HepG2 (cell line): ENCODE measurements around the gene INO80B. TPM values are rescaled to one million over a fixed set of nuclear protein-coding genes. Genes with fewer than 3 reads are reported as not detected.
A peak's percentile ranks its signal among the peaks of the same experiment; 100 is the strongest.

Experiments used
- GLMP ChIP-seq: sonication (generic); formaldehyde crosslinking; IDR thresholded peaks from 2 replicates; pipeline ENCODE4 v1.9.0; 2021; ENCODE audit warnings: missing genetic modification reagents, mild to moderate bottlenecking, borderline replicate concordance
- HNRNPUL1 ChIP-seq: fragments of 200-400 bp; formaldehyde crosslinking; IDR thresholded peaks from 2 replicates; pipeline ENCODE4 v1.6.1; 2017; ENCODE audit warnings: low read depth, mild to moderate bottlenecking, low read length, moderate library complexity
- JUND ChIP-seq: sonication (generic); formaldehyde crosslinking; IDR thresholded peaks from 2 replicates; pipeline ENCODE4 v1.8.0; 2022; ENCODE audit warnings: mild to moderate bottlenecking, missing genetic modification reagents
- NFIB ChIP-seq: sonication (generic); formaldehyde crosslinking; IDR thresholded peaks from 2 replicates; pipeline ENCODE4 v1.9.0; 2021; ENCODE audit warnings: missing genetic modification reagents, mild to moderate bottlenecking, borderline replicate concordance
- NFRKB ChIP-seq: fragments of 450-650 bp; IDR thresholded peaks from 2 replicates; pipeline ENCODE4 v1.6.1; 2017
- PRDM15 ChIP-seq: sonication (generic); formaldehyde crosslinking; IDR thresholded peaks from 2 replicates; pipeline ENCODE4 v1.4.0; 2020; ENCODE audit warnings: missing genetic modification reagents
- SNAI1 ChIP-seq: sonication (generic); formaldehyde crosslinking; IDR thresholded peaks from 2 replicates; pipeline ENCODE4 v1.5.0; 2020; ENCODE audit warnings: mild to moderate bottlenecking, missing genetic modification reagents, borderline replicate concordance
- TBP ChIP-seq: sonication (generic); formaldehyde crosslinking; IDR thresholded peaks from 2 replicates; pipeline ENCODE4 v1.5.0; 2020; ENCODE audit warnings: missing genetic modification reagents
- ZBTB40 ChIP-seq, 2 experiments: fragments of 450-650 bp in 1 of 2; sonication (generic) in 1 of 2; formaldehyde crosslinking in 1 of 2; IDR thresholded peaks; 2 replicates each; pipeline versions ENCODE4 v1.6.1 to v1.8.0; 2016 to 2022; ENCODE audit warnings: antibody characterized with exemption in 1 of 2, mild to moderate bottlenecking in 1 of 2, missing genetic modification reagents in 1 of 2
- ZFX ChIP-seq: sonication (generic); formaldehyde crosslinking; IDR thresholded peaks from 2 replicates; pipeline ENCODE4 v1.4.0; 2020; ENCODE audit warnings: mild to moderate bottlenecking, low read depth, missing genetic modification reagents, moderate library complexity
- ZNF234 ChIP-seq: sonication (generic); formaldehyde crosslinking; conservative IDR thresholded peaks from 2 replicates; pipeline ENCODE4 v1.5.1; 2020; ENCODE audit warnings: mild to moderate bottlenecking, missing genetic modification reagents
- ZNF547 ChIP-seq: sonication (generic); formaldehyde crosslinking; IDR thresholded peaks from 2 replicates; pipeline ENCODE4 v1.5.1; 2020; ENCODE audit warnings: mild to moderate bottlenecking, missing genetic modification reagents
- ZNF670 ChIP-seq: sonication (generic); formaldehyde crosslinking; IDR thresholded peaks from 2 replicates; pipeline ENCODE4 v1.8.0; 2022; ENCODE audit warnings: mild to moderate bottlenecking, missing genetic modification reagents, borderline replicate concordance
- ZNF709 ChIP-seq: sonication (generic); formaldehyde crosslinking; IDR thresholded peaks from 2 replicates; pipeline ENCODE4 v1.5.0; 2020; ENCODE audit warnings: mild to moderate bottlenecking, missing genetic modification reagents
- polyA plus RNA-seq, 8 experiments: library from polyadenylated mRNA; depleted of rRNA in 3 of 8; stranded (reverse) in 7 of 8; unstranded in 1 of 8; fragments of >200 nt; fragmentation: Illumina TruSeq in 4 of 8; extraction: Trizol in 4 of 8; gene quantifications; 2 replicates each; pipeline versions ENCODE4 v1.2.1 to v1.2.3, GENCODE V29; 2011 to 2016; ENCODE audit warnings: low read depth in 4 of 8, missing spikeins in 1 of 8, mixed read lengths in 1 of 8; ENCODE audit not compliant: insufficient read depth in 1 of 8
- total RNA-seq, 5 experiments: library from RNA; depleted of rRNA; stranded (reverse); fragments of >200 nt; fragmentation: Illumina TruSeq; extraction: Trizol; gene quantifications; 2 replicates each; pipeline ENCODE4 v1.2.3, GENCODE V29; 2016; ENCODE audit warnings: low read depth in 1 of 5

Gene INO80B
- total and polyA plus RNA-seq, 2 of the 13 experiments (the other 11 are each of a cell fraction or from before 2014, with no cell fraction given): 6.2 to 14.5 TPM

GRCh38 chr2:74507145-74507925 lies 52.4 kb downstream of the INO80B start, which contains the start of gene PCGF1 (continued):
- TF ChIP-seq ZFX (no peak; the same call in 1 of the 2 replicates), NFIB (no peak), GLMP (CRISPR knock-in tag) (no peak), ZNF670 (CRISPR knock-in tag) (peak; percentile 56; the same call in 1 of the 2 replicates), TBP (CRISPR knock-in tag) (no peak), ZNF709 (peak; percentile 93), JUND (CRISPR knock-in tag) (peak; percentile 9), PRDM15 (no peak; the same call in 1 of the 2 replicates), ZBTB40 (IDR thresholded peaks at IDR 0.05) (no peak), ZBTB40 (CRISPR knock-in tag; IDR thresholded peaks at IDR 0.05) (no peak), HNRNPUL1 (no peak), SNAI1 (CRISPR knock-in tag) (0 out of 2 replicates have a peak, but pooled peaks have one; percentile 0), ZNF547 (CRISPR knock-in tag) (no peak; the same call in 1 of the 2 replicates), NFRKB (peak; percentile 71; the same call in 1 of the 2 replicates), ZNF234 (no peak)
